Kidney (tissue), 14 donors: ENCODE data around the gene MAP3K15. TPM values are rescaled to one million over a fixed set of nuclear protein-coding genes. Genes with fewer than 3 reads are reported as not detected.
"Not testable (repeated sequence)": the region's sequence is repeated elsewhere in the genome, so short reads cannot be mapped to it uniquely, and the experiment has no call there.

Source experiments
- DNase-seq, 5 donors: peaks; one replicate each; pipeline ENCODE4 v3.0.0-alpha.2; 2013 to 2020
- FAIRE-seq: peaks from 2 replicates; lab custom pipeline; 2012; peaks lifted over from hg19 to GRCh38; lab: Jason Lieb, UNC
- H3K27ac ChIP-seq, 2 donors: one replicate each; pipeline ENCODE4 v1.7.0; 2013; ENCODE audit warnings: low read depth in 2 of 2, low read length in 2 of 2, inconsistent platforms in 1 of 2
- H3K27me3 ChIP-seq: one replicate; pipeline ENCODE4 v1.7.1; 2013; ENCODE audit warnings: low read length, inconsistent platforms; ENCODE audit not compliant: control insufficient read depth, insufficient read depth
- H3K36me3 ChIP-seq, 3 donors: one replicate each; pipeline versions ENCODE4 v1.7.0 to v1.7.1; 2013; ENCODE audit warnings: low read length in 3 of 3, control low read depth in 1 of 3, inconsistent platforms in 1 of 3; ENCODE audit not compliant: insufficient read depth in 3 of 3, control insufficient read depth in 2 of 3
- H3K4me1 ChIP-seq, 3 donors: one replicate each; pipeline versions ENCODE4 v1.7.0 to v1.7.1; 2013; ENCODE audit warnings: low read length in 3 of 3, inconsistent platforms in 1 of 3, low read depth in 1 of 3; ENCODE audit not compliant: control insufficient read depth in 2 of 3, insufficient read depth in 2 of 3
- H3K4me3 ChIP-seq, 3 donors: one replicate each; pipeline versions ENCODE4 v1.7.0 to v1.8.1; 2013; ENCODE audit warnings: low read length in 3 of 3, control low read depth in 1 of 3, inconsistent platforms in 1 of 3
- H3K9ac ChIP-seq, 3 donors: one replicate each; pipeline versions ENCODE4 v1.7.0 to v1.7.1; 2013; ENCODE audit warnings: low read length in 3 of 3, control low read depth in 1 of 3, inconsistent platforms in 1 of 3
- H3K9me3 ChIP-seq, 3 donors: one replicate each; pipeline versions ENCODE4 v1.7.0 to v1.7.1; 2013; ENCODE audit warnings: low read length in 3 of 3, control low read depth in 1 of 3, inconsistent platforms in 1 of 3; ENCODE audit not compliant: control insufficient read depth in 2 of 3, insufficient read depth in 1 of 3
- intact Hi-C: fragments of 100-400 bp; cut with DNase I; formaldehyde crosslinking; loops from one replicate; pipeline ENCODE4 v1.11.1; 2022
- polyA plus RNA-seq: library from polyadenylated mRNA; stranded (reverse); fragments of 350-450 nt; fragmentation: Illumina TruSeq; extraction: RNeasy Lipid Tissue Mini Kit (QIAGEN cat#74804); gene quantifications from one replicate; pipeline ENCODE4 v1.2.3, GENCODE V29; 2014; ENCODE audit warnings: low read depth, low replicate concordance; ENCODE audit not compliant: insufficient read depth
- total RNA-seq: library from RNA; stranded (reverse); fragmentation: NEBNext Ultra II Directional; extraction: Animal tissue kit (Norgen Biotek cat#: 25700); gene quantifications from one replicate; pipeline ENCODE4 v1.2.1, GENCODE V29; 2021
- TF ChIP-seq, protein P1 (sequence below): IDR thresholded peaks from 3 replicates; pipeline ENCODE4 v1.5.1; 2012; ENCODE audit warnings: mild to moderate bottlenecking, moderate library complexity, borderline replicate concordance; ENCODE audit not compliant: insufficient read depth; ENCODE audit errors: extremely low read depth
- donor health status: control.
- donor health status: control.
- donor health status: control.
- donor health status: control.
- donor health status: control.
- donor health status: DM: yes; HTN: yes; CAD: no.
- donor health status: Normal renal cell carcinoma (clear cell type).

Gene MAP3K15
- total and polyA plus RNA-seq, 2 donors from 2014 or later, result 3.7 to 5.0 TPM

GRCh38 chrX:19513383-19513782 is 1.9 kb downstream of the MAP3K15 start:
- H3K9me3 ChIP-seq, result no peaks in the 10 kb centered on the region
- peak overlapping the region in 1 of 3 donors; percentile 15 for H3K9ac ChIP-seq
- H3K36me3 ChIP-seq, result no peaks in the 10 kb centered on the region
- peak overlapping the region in 1 of 3 donors; percentile 29 for H3K4me3 ChIP-seq
- TF ChIP-seq, protein P1, sequence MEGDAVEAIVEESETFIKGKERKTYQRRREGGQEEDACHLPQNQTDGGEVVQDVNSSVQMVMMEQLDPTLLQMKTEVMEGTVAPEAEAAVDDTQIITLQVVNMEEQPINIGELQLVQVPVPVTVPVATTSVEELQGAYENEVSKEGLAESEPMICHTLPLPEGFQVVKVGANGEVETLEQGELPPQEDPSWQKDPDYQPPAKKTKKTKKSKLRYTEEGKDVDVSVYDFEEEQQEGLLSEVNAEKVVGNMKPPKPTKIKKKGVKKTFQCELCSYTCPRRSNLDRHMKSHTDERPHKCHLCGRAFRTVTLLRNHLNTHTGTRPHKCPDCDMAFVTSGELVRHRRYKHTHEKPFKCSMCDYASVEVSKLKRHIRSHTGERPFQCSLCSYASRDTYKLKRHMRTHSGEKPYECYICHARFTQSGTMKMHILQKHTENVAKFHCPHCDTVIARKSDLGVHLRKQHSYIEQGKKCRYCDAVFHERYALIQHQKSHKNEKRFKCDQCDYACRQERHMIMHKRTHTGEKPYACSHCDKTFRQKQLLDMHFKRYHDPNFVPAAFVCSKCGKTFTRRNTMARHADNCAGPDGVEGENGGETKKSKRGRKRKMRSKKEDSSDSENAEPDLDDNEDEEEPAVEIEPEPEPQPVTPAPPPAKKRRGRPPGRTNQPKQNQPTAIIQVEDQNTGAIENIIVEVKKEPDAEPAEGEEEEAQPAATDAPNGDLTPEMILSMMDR, result no peak
- intact Hi-C loops, result no loop called here
- FAIRE-seq, result no peak
- no peaks in the 10 kb centered on the region for H3K27me3 ChIP-seq
- DNase-seq, result peak in 3 of 5 donors; percentile 12 to 56 (median 13)
- H3K4me1 ChIP-seq, result no peaks in the 10 kb centered on the region
- H3K27ac ChIP-seq, result peak overlapping the region; percentile 57 to 72

GRCh38 chrX:19512961-19513360 is 2.3 kb downstream of the MAP3K15 start:
- FAIRE-seq (no peak), DNase-seq (peak in 2 of 5 donors; percentile 9 to 11)
- no peaks in the 10 kb centered on the region for H3K9me3 ChIP-seq
- no peak overlapping the region for H3K9ac ChIP-seq
- TF ChIP-seq, protein P1, result no peak
- H3K27me3 ChIP-seq, result no peaks in the 10 kb centered on the region
- H3K36me3 ChIP-seq, result no peaks in the 10 kb centered on the region
- no peaks in the 10 kb centered on the region for H3K4me1 ChIP-seq
- H3K27ac ChIP-seq, result peak overlapping the region; percentile 57 to 72
- intact Hi-C loops, result no loop called here
- H3K4me3 ChIP-seq, result peak overlapping the region in 1 of 3 donors; percentile 29

GRCh38 chrX:19512359-19512758 is 2.9 kb downstream of the MAP3K15 start:
- intact Hi-C loops, result no loop called here
- Histone ChIP-seq H3K36me3 (no peaks in the 10 kb centered on the region), H3K9me3 (no peaks in the 10 kb centered on the region), H3K4me3 (no peak overlapping the region), H3K27ac (no peak overlapping the region), H3K27me3 (no peaks in the 10 kb centered on the region), H3K9ac (no peak overlapping the region), H3K4me1 (no peaks in the 10 kb centered on the region)
- no peak for DNase-seq
- TF ChIP-seq, protein P1, result no peak
- FAIRE-seq, result no peak

DNA sequence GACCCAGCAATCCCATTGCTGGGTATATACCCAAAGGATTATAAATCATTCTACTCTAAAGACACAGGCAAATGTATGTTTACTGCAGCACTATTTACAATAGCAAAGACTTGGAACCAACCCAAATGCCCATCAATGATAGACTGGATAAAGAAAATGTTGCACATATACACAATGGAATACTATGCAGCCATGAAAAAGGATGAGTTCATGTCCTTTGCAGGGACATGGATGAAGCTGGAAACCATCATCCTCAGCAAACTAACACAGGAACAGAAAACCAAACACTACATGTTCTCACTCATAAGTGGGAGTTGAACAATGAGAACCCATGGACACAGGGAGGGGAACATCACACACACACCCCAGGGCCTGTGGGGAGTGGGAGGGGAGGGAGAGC is 3.5 kb downstream of the MAP3K15 start:
- intact Hi-C loops, FAIRE-seq, H3K36me3 ChIP-seq, H3K9ac ChIP-seq, DNase-seq, H3K4me1 ChIP-seq, H3K27me3 ChIP-seq, H3K27ac ChIP-seq, H3K4me3 ChIP-seq, H3K9me3 ChIP-seq: not testable (repeated sequence)
